GM19099 (cell line): ENCODE results near the gene CNTNAP2.

Experiments used
- POLR2A ChIP-seq: IDR thresholded peaks from 3 replicates; pipeline ENCODE4 v1.6.1; 2011; ENCODE audit warnings: low read depth; ENCODE audit not compliant: insufficient read length; ENCODE audit errors: extremely low read depth

Gene CNTNAP2

DNA sequence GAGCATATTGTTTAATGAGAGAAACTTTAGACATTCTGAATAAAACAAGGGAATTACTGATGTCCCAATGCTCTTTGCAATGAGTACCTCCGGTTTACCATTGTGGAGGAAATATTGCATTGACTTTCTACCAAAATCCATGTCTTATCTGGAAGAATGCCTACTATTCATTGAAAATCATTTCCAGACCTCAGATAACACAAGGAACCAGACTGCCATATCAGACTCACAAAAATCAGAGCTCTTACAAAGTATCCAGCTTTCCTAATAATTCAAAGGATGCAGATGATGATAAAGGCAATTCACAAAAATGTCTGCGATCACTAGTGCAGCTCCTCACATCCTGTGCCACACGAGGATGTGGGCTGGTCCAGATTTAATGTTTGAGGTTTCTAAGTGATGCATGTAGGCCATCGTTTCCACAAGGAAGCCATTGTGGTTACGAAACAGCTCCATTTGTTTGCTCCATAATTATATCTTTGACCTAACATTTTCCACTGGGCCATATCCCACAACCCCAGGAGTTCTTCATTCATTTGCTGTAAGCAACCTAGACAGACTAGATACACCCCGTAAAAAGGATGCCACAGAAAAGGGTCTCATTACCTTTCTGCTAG is 1642.8 kb downstream of the CNTNAP2 start:
- no peak for TF ChIP-seq POLR2A

DNA sequence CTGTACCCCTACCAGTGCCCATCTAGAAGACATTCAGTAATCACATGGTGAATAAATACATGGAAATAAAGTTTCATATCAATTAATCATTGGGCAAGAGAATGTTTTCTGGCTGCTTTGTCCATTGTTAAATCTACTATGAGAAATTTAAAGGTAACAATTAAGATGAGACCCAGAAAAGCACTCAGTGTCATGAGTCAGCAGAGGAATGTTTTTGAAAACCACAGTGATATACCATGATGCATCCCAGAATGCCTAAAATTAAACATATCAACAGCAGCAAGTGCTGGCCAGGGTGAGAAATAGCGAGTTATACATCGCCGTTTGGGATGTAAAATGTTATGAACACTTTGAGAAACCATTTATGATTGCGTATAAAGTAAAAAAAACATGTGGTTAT is 1648.7 kb downstream of the CNTNAP2 start:
- TF ChIP-seq POLR2A, result no peak

DNA sequence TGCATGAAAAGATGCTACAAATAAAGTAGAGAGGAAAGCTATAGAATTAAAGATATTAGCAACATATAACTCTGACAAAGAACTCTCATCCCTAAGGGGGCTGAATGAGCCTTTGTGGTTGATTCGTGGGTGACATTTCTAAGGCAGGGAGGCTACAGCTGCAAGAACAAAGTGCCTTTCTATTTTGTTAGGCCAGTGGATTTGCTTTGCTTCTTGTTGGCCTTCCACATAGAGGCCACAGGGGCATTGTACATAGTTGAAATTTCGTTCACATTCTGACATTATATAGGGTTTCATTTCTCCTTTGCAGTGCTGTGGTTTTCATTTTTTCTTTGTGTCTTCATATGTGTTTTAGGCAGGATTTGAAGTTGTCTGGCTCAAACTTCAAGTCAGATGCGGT is 1654.7 kb downstream of the CNTNAP2 start:
- no peak for TF ChIP-seq POLR2A

DNA sequence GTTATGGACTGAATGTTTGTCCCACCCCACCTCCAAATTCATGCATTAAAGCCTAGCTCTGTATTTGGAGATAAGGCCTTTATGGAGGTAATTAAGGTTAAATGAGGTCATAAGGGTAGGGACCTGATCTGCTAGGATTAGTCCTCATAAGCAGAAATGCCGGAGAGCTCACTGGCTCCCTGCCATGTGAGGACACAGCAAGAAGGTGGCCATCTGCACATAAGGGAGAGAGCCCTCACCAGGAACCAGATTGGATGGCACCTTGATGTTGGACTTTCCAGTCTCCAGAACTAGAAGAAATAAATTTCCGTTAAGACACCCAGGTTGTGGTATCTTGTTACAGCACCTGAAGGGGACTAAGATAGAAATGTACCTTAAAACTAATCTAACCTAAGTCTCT is 1657.9 kb downstream of the CNTNAP2 start:
- TF ChIP-seq POLR2A, result no peak

DNA sequence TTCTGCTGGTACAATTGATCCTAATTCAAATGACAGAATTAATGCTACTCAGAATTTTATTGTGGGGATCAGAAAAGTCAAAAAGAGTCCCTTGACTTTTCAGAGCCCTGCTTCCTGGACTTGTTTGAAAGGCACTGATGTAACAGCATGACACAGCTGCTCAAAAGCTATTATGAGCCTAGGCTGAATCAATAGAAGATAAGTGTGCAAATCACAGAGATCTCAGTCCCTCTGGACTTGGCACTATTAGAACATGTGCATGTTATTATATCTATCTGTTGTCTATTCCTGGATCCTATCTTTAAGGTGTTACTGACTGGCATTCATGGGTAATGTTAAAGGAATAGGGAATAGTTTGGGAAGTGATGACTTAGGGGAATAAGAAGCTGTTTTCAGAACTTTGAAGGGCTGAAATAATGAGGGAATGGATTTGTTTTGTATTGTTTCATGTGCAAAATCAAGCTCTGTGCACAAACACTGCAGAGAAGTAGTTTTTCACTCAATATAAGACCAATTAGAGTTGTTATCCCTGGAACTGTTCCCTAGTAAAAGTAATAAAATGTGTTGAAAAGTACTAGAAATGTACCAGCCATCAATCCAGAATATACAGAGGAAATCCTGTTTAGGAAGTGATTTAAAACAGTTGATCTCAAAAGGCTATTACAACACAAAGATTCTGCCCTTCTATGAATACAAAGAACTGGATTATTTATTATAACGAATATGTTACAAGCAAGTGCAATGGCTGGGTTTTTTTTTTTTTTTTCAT is 1659.1 kb downstream of the CNTNAP2 start:
- TF ChIP-seq POLR2A, result no peak

DNA sequence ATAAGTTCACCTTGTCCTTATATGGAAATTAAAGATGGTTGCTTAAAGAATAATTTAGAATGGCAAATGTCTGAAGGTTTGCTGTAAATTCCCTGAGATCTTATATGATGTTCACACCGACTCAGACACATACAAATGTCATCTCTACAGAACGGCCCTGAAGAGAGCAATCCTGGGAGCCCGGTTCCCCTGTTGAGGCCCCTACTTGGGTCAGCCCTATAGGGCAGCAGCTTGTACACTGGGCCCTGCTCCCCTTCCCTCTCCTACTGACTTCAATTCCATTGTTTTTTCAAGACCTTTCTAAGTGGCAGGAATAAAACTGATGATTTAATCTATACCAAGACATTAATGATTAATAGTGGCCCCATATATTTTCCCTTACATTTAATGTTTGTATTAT is 1660.7 kb downstream of the CNTNAP2 start:
- no peak for TF ChIP-seq POLR2A

DNA sequence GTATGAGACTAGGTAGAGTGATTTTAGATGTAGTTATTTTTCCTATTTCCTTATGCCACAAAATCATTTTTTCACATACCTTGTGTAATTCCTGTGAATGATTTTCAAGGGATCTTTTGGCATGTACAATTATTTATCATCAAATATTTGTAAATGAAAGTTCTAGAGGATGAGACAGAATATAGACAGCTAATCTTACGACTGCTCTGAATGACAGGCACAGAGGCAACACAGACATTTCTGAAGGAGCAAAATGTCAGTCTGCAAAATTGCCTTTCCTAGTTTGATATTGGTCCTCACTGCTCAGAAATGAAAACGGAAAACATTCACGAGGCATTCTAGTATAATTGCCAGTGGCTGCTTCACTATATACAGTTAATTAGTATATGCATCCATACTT is 1663.3 kb downstream of the CNTNAP2 start:
- TF ChIP-seq POLR2A, result no peak

DNA sequence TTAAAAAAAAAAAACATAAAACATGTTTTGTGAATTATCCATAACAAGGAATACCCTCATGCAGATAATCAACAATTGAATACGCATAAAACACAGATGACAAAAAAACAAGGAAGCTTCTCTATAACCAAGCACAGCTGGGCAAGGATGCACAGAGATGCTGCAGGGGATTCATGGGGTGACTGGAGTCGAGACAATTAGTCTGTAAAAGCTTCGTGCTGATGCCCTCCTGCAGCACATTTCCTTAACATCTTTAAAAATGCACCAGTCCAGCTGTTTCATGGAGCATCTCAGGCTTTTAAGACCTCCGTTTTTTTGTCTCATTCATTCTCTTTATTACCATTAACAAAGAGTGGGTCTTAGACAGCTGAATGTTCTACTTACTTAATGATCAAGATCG is 1680.0 kb downstream of the CNTNAP2 start:
- no peak for TF ChIP-seq POLR2A

DNA sequence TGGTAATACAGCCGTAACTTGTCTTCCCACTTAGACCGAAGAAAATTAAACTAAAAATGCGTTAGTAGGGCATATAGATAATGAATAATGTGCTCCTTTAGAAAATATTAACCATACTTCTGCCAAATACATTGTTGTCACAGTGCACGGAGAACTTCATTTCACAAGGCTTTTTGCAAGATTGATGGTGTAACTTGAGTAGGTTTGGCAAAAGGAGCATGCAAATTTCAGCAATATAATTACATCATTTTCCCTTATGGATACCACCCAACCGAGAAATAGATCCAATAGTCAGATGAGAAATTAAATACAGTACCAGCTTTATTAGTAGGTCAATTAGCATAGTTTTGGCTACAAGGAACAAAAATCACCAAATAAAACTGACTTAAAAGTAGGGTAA is 1681.4 kb downstream of the CNTNAP2 start:
- TF ChIP-seq POLR2A, result no peak

DNA sequence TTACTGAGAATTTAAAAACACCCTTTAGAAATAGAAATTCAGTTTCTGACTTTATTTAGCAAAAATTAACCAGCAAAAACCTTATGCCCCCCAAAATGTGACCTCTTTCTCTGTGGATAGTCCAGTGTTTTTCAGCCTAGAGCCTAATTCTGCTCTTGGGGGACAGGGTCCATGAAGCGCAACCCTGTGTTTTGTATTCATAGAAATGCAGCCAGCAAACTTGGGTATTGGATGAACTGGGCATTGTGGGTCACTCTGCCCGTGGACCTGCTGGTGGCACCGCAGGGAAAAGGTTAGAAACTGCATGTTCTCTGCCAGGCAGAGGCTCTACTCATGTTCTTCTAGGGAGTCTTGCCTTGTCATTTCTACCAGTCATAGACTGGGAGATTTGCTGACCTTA is 1686.5 kb downstream of the CNTNAP2 start:
- TF ChIP-seq POLR2A, result no peak

DNA sequence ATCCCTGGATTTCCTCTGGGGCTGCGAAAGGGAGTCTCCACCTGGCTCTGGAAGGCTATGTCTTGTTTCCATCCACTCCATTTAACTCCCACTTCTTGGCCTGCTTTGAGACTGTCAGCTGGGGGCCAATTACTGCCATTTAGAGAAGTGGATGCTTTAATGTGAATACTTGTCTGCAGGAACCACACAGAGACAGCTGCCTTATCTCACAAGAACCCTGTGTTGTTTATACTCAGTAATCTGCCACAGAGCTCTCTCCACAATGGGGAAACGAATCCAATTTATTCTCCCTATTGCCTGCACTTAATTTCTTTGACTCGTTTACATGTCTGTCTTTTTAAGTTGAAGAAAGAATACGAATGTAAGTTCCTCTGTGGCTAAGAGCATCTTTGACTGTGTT is 1687.0 kb downstream of the CNTNAP2 start:
- TF ChIP-seq POLR2A, result no peak

DNA sequence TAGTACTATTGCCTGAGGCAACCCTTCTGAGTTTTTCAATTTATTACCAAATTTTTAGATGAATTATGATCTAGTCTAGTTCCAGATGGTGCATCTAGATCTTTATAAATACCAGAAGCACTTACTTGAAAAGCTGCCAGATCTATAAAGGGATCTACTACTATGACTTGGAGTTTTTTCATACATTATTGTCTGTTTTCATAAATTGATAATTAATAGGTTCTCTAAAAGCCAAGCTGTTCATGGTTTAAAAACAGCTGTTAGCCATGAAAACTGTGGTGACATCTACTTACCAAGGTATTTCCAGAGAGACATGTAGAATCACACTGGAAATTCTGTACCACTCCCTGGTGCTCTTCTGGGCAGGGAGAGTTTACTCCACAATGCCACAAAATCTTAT is 1687.4 kb downstream of the CNTNAP2 start:
- no peak for TF ChIP-seq POLR2A

DNA sequence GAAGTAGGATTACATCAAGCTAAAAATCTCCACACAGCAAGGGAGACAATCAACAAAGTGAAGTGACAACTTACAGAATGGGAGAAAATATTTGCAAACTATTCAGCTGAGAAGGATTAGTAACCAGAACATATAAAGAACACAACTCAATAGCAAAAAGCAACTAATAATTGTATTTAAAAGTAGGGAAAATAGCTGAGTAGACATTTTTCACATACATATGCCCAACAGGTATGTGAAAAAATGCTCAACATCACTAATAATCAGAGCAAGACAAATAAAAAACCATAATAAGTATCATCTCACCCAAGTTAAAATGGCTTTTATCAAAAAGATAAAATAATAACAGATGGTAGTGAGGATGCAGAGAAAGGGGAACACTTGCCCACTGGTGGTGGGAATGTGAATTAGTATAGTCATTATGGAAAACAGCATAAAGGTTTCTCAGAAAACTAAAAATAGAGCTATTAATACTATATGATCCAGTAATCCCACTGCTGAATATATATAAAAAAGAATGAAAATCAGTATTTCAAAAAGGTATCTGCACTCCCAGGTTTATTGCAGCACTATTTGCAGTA is 1689.5 kb downstream of the CNTNAP2 start:
- no peak for TF ChIP-seq POLR2A

DNA sequence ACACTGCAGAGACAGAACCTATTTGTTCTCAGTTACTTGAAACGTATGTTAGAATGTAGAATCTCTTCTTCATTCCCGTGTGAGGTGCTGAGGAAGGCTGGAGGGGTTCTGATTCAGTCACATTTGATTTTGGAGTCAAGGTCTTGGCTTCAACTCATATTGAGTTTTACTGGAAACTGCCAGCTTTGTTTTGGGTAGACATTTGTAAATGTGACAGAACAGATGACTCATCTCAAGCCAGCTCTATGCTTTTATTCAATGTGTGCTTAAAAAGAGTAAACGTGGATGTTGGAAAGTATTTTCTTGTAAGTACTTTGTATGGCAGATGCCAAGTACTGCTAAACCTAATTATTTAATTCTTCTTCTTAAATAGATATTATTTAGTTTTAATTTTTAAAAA is 1693.2 kb downstream of the CNTNAP2 start:
- TF ChIP-seq POLR2A, result no peak

DNA sequence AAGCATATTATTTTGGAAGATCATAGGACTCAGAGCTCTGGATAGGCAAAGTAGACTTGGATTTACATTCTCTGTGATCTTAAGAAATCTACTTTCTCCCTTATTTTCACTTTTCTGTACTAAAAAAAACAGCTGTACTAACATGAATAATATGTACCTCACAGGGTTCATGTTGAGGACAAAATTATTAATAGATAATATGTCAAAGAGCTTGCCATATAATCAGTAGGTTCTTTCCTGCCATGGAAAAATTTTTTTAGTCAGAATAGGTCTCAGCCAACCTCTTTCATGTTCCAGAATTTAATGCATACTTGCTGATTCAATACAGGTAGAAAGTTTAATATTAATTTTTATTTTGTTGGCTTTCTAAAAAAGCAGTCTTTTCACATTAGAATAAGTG is 1693.7 kb downstream of the CNTNAP2 start:
- no peak for TF ChIP-seq POLR2A

DNA sequence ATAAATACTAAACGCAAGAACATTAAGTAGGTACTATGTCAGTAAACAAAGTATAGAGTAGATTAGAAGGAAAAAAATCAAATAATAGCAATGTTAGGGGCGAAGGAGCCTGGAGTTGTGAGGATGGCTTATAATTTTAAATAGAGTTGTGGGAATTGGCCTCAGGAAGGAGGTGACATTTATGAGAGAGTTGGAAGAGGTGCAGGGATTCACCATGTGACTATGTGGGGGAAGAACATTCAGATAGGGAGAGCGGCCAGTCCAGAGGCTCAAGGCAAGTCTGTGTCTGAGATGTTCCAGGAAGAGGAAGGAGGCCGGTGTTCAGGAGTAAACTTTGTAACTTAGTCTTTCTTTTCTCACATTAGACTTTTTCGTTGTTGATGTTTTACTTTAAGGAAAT is 1695.3 kb downstream of the CNTNAP2 start:
- no peak for TF ChIP-seq POLR2A

DNA sequence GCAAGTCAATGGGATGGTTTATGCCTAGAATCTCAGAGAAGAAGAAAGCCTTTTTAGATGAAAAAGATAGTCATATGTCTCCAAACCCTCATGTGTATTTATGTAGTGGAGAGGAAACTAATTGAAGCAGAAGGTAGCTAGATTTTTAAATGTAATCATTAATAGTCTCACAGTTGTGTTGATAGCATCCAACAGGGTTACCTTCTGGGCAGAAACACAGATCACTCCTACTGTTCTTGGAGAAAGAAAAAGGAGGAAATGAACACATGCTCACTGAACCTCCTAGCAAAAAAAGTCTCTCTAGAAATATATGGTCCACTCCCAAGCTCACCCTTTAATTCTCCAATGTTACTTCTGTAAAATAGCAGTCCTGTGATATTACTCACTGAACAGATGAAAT is 1696.7 kb downstream of the CNTNAP2 start:
- TF ChIP-seq POLR2A, result no peak

DNA sequence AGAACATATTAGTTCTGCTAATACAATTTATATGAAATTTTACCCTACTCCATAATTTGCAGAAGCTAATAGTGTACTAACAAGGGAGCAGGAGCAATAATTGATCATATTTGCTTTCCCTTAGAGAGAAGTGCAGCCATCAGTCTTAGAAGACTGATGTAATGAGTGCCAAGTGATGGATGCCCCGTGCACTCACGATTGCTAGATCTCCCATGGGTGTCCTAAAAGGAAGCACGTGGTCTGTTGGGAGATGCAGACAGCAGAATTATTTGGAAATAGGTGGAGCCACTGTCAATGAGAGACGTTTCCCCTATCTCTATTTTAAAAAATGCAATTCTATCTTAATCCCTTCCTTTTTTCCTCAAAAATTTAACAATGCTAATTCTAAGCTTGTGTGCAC is 1701.7 kb downstream of the CNTNAP2 start:
- no peak for TF ChIP-seq POLR2A
